ENCODE measurements around the gene HCN4.

HCN4 gene

DNA sequence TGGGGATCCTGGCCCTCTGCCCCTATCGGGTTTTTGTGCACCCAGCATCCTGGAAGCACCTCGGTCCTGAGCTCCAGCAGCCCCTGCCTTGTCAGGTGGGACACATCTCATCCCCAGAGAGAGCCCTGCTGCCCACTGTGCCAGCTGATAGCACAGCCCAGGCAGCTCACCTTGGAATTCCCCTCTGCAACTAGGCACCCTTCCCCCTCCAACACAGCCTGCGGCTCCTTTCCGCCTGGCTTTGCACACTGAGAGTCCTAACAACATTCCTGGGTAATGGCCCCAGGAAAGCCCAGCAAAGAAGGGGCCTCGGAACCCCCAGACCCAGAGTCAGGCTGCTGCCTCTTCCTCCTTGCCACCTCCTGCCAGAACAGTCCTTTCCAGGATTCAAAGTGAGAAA is 5.9 kb downstream of the HCN4 start:
- peak; percentile 8 for DNase-seq (ENCODE audit: low read depth)
- TF ChIP-seq, protein P1, sequence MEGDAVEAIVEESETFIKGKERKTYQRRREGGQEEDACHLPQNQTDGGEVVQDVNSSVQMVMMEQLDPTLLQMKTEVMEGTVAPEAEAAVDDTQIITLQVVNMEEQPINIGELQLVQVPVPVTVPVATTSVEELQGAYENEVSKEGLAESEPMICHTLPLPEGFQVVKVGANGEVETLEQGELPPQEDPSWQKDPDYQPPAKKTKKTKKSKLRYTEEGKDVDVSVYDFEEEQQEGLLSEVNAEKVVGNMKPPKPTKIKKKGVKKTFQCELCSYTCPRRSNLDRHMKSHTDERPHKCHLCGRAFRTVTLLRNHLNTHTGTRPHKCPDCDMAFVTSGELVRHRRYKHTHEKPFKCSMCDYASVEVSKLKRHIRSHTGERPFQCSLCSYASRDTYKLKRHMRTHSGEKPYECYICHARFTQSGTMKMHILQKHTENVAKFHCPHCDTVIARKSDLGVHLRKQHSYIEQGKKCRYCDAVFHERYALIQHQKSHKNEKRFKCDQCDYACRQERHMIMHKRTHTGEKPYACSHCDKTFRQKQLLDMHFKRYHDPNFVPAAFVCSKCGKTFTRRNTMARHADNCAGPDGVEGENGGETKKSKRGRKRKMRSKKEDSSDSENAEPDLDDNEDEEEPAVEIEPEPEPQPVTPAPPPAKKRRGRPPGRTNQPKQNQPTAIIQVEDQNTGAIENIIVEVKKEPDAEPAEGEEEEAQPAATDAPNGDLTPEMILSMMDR (IDR thresholded peaks at IDR 0.05; ENCODE audit: insufficient read depth, low read depth, low read length, missing control alignments): no peak
- H3K4me3 ChIP-seq (ENCODE audit: low read depth, low read length): no peak overlapping the region

DNA sequence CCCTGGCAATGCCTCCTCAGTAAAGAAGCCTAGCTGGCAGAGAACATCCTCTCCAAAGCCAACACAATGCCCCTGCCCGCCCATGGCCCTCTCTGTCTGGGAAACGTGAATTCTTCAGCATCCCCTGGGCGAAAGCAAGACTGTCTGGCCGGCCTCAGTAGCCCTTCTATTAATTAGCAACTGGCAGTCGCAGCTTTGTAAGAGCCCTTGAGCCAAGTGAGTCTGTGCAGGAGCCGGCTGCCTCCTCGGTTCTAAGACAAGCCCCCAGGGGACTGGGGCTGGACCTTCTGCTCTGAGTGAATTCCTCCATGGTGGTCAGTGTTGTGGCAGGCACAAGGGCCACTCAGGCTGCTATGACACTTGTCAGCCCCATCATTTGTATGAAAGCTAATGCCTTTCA is 7.4 kb downstream of the HCN4 start:
- no peak overlapping the region for H3K4me3 ChIP-seq (ENCODE audit: low read depth, low read length)
- no peak for DNase-seq (ENCODE audit: low read depth)
- TF ChIP-seq, protein P1 (IDR thresholded peaks at IDR 0.05; ENCODE audit: insufficient read depth, low read depth, low read length, missing control alignments): no peak

DNA sequence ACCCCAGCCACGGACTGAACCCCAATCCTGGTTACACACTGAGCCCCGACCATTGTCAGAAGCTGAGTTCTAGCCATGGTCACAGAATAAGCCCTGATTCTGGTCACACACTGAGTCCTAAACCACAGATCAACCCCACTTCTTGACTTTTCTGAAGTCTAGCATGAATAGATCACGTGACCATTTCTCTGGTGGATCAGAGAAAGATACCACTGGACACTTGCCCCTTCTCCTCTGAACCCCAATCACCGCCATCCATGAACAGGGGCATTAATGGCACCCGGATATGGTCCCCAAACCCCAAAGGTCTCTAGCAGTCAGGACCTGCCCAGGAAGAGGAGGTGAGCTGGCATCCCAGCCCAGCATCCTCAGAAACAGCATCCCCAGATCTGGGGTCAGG is 9.1 kb downstream of the HCN4 start:
- no peak overlapping the region for H3K4me3 ChIP-seq (ENCODE audit: low read depth, low read length)
- DNase-seq (ENCODE audit: low read depth): no peak
- TF ChIP-seq, protein P1 (IDR thresholded peaks at IDR 0.05; ENCODE audit: insufficient read depth, low read depth, low read length, missing control alignments): no peak

DNA sequence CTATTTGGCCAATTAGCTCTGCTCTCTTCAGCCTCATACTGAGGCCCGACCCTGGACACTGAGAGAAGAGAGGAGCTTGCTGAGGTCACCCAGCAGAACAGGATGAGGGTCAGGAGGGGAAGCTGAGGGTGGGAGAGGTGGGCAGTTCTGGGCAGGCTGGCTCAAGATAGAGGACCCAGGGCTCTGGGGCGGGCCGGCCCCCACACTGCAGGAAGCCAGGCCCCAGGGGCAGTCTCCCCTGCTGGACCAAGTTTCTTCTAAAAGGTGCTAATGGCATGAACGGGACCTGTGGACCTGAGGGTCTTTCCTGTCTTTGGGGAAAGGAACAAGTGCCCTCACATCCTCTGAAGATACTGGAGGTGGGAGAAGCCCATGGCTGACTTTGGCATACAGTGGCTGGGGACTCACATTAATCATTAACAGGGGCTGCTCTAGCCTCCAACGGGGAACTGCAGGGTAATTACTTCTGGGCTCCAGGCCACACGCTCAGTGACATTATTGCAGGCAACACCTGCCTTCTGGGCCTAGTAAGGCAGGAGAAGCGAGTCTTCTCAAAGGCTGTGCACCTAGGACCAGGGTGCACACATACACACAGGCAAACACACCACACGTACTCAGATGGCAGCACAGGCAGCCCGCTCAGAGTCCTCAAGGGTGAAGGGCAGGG is 10.6 kb downstream of the HCN4 start:
- no peak for DNase-seq (ENCODE audit: low read depth)
- H3K4me3 ChIP-seq (ENCODE audit: low read depth, low read length): no peak overlapping the region
- TF ChIP-seq, protein P1 (IDR thresholded peaks at IDR 0.05; ENCODE audit: insufficient read depth, low read depth, low read length, missing control alignments): no peak

DNA sequence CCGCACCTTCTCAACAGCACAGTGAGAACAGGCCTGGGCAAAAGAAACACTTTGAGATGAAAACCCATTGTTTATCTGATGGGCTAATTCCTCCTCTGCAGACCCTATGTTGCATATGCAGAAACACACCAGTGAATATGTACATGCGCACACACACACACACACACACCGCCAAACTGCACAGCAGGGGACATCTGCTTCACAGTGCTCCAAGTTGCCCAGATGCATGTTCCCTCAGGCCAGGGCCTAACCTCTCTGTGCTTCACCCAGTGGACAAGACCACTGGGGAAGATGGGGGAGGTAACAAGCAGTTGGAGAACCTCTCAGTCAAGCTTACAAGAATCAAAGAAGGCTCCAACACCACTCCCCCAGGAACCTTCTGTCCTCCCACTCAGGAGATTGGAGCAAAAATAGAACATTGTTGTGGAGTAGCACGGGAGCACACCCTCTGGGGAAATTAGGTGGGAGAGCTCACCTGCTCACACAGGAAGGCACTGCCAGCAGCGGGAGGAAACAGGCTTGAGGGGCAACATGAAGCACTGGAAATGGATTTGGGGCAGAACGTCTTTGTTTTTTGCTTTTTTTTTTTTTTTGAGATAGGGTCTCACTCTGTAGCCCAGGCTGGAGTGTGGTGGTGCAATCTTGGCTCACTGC is 13.0 kb downstream of the HCN4 start:
- TF ChIP-seq, protein P1 (IDR thresholded peaks at IDR 0.05; ENCODE audit: insufficient read depth, low read depth, low read length, missing control alignments): no peak
- no peak overlapping the region for H3K4me3 ChIP-seq (ENCODE audit: low read depth, low read length)
- DNase-seq (ENCODE audit: low read depth): no peak

DNA sequence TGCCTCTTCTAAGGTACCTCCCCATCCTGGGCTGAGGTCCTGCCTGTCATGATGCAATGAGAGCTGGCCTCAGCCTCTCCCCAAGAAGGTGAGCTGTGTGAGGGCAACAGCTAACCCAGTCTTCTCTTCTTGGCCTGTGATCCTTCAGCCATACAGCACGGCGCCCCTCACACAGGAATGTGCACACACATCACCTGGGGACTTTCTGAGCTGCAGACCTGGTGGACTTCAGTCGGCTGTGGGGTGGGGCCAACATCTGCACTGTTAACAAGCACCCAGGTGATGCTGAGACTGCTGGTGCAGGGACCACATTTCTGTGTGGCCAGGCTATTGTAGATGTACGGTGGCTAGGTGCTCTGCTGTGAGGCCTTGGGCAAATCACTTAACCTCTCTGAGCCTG is 14.5 kb downstream of the HCN4 start:
- TF ChIP-seq, protein P1 (IDR thresholded peaks at IDR 0.05; ENCODE audit: insufficient read depth, low read depth, low read length, missing control alignments): no peak
- DNase-seq (ENCODE audit: low read depth): no peak
- no peak overlapping the region for H3K4me3 ChIP-seq (ENCODE audit: low read depth, low read length)

DNA sequence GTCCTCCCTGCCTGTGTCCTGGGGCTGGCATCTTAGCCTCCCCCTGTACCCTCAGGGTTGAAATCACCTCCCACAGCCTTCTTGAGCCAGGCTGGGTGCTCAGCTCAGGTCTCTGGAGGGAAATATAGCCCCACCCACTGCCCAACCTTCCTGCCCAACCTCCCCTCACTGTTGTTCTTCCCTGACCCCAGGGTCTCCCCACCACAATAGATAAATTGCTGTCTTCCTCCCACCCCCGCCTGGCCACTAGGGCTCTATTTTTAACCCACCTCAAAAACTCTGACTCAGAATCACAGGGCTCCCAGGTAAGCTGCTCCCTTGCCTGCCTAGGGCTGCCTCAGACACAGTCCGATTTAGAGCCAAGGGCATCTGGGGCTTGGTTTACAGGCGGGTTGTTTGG is 15.0 kb downstream of the HCN4 start:
- H3K4me3 ChIP-seq (ENCODE audit: low read depth, low read length): no peak overlapping the region
- TF ChIP-seq, protein P1 (IDR thresholded peaks at IDR 0.05; ENCODE audit: insufficient read depth, low read depth, low read length, missing control alignments): no peak
- no peak for DNase-seq (ENCODE audit: low read depth)

Measured in GM12865 (cell line).